Upper lobe of left lung (tissue), 6 donors: ENCODE data around the gene TMEM140. TPM values are rescaled to one million over a fixed set of nuclear protein-coding genes. Genes with fewer than 3 reads are reported as not detected.

ENCODE experiments used
- ATAC-seq, 2 donors: fragments of 200-7000 bp; cut with Tn5 transposase; one replicate each; pipeline ENCODE4 v1.9.1; 2022; ENCODE audit warnings: mild to moderate bottlenecking in 2 of 2, moderate library complexity in 2 of 2; ENCODE audit not compliant: low FRiP score in 2 of 2
- DNase-seq, 2 donors: peaks; one replicate each; pipeline ENCODE4 v3.0.0-alpha.2; 2019 to 2020
- H3K27ac ChIP-seq, 4 donors: fragments of 200-600 bp; sonication (generic); one replicate each; pipeline ENCODE4 v1.5.1; 2016 to 2019
- H3K27me3 ChIP-seq, 4 donors: fragments of 200-600 bp; sonication (generic); one replicate each; pipeline ENCODE4 v1.5.1; 2017 to 2019
- H3K36me3 ChIP-seq, 4 donors: fragments of 200-600 bp; sonication (generic); one replicate each; pipeline ENCODE4 v1.5.1; 2016 to 2019
- H3K4me1 ChIP-seq, 4 donors: fragments of 200-600 bp; sonication (generic); one replicate each; pipeline ENCODE4 v1.5.1; 2018 to 2019
- H3K4me3 ChIP-seq, 4 donors: fragments of 200-600 bp; sonication (generic); one replicate each; pipeline ENCODE4 v1.5.1; 2017 to 2019; ENCODE audit warnings: mild to moderate bottlenecking in 2 of 4, moderate library complexity in 1 of 4
- H3K9me3 ChIP-seq, 4 donors: fragments of 200-600 bp; sonication (generic); one replicate each; pipeline ENCODE4 v1.5.1; 2018 to 2019
- EP300 ChIP-seq, 4 donors: sonication (generic); formaldehyde crosslinking; IDR thresholded peaks; one replicate each; pipeline ENCODE4 v1.5.1; 2017; ENCODE audit warnings: antibody characterized with exemption in 4 of 4, control low read depth in 2 of 4
- POLR2A ChIP-seq, 4 donors: fragments of 450-650 bp; IDR thresholded peaks; one replicate each; pipeline ENCODE4 v1.5.1; 2016 to 2017; ENCODE audit warnings: antibody characterized with exemption in 4 of 4, mild to moderate bottlenecking in 2 of 4
- POLR2AphosphoS5 ChIP-seq, 2 donors: sonication (generic); formaldehyde crosslinking; IDR thresholded peaks; one replicate each; pipeline ENCODE4 v1.5.1; 2017; ENCODE audit warnings: antibody characterized with exemption in 2 of 2
- WGBS, 2 donors: methylation state at CpG; one replicate each; pipeline ENCODE4 v1.1.5; 2017 to 2018; 5-methylcytosine and 5-hydroxymethylcytosine counted together
- total RNA-seq, 6 donors: library from RNA; depleted of rRNA in 4 of 6; stranded (reverse); fragments of >200 nt in 4 of 6; gene quantifications; one replicate each; pipeline versions ENCODE4 v1.1.0 to v1.2.1, GENCODE V29; 2016 to 2021
- TF ChIP-seq, protein P1 (sequence below), 6 experiments: fragments of 450-650 bp in 4 of 6; fragments of 200-600 bp in 2 of 6; sonication (generic) in 2 of 6; IDR thresholded peaks; one replicate each; pipeline ENCODE4 v1.5.1; 2016 to 2019; ENCODE audit warnings: antibody characterized with exemption in 6 of 6
- donor health status: DM: no; HTN: no; CAD: no; lungs with moderate emphysema.
- donor health status: DM: no; HTN: yes; CAD: no; lungs with severe emphysema.

TMEM140 gene
- total RNA-seq, 6 donors from 2014 or later, result 25.2 to 59.2 (median 32.4) TPM

GRCh38 chr7:135109562-135109961 is 38.3 kb upstream of the TMEM140 start:
- Histone ChIP-seq H3K9me3 (no peaks in the 10 kb centered on the region), H3K27ac (no peak overlapping the region), H3K27me3 (no peaks in the 10 kb centered on the region), H3K4me1 (no peaks in the 10 kb centered on the region), H3K36me3 (no peaks in the 10 kb centered on the region), H3K4me3 (no peak overlapping the region)
- ATAC-seq, result no peak
- WGBS, 2 donors, result 64 to 73% methylated on average over 3 to 4 of the region's 4 CpGs
- TF ChIP-seq POLR2AphosphoS5 (IDR thresholded peaks at IDR 0.05), result no peak
- TF ChIP-seq, protein P1, sequence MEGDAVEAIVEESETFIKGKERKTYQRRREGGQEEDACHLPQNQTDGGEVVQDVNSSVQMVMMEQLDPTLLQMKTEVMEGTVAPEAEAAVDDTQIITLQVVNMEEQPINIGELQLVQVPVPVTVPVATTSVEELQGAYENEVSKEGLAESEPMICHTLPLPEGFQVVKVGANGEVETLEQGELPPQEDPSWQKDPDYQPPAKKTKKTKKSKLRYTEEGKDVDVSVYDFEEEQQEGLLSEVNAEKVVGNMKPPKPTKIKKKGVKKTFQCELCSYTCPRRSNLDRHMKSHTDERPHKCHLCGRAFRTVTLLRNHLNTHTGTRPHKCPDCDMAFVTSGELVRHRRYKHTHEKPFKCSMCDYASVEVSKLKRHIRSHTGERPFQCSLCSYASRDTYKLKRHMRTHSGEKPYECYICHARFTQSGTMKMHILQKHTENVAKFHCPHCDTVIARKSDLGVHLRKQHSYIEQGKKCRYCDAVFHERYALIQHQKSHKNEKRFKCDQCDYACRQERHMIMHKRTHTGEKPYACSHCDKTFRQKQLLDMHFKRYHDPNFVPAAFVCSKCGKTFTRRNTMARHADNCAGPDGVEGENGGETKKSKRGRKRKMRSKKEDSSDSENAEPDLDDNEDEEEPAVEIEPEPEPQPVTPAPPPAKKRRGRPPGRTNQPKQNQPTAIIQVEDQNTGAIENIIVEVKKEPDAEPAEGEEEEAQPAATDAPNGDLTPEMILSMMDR (IDR thresholded peaks at IDR 0.05), result no peak
- TF ChIP-seq POLR2A (IDR thresholded peaks at IDR 0.05), result no peak
- no peak for TF ChIP-seq EP300 (IDR thresholded peaks at IDR 0.05)
- DNase-seq, result no peak

- TF ChIP-seq POLR2AphosphoS5 (IDR thresholded peaks at IDR 0.05), result no peak
- TF ChIP-seq EP300 (IDR thresholded peaks at IDR 0.05), result no peak
- no peak for TF ChIP-seq POLR2A (IDR thresholded peaks at IDR 0.05)
- TF ChIP-seq, protein P1 (IDR thresholded peaks at IDR 0.05), result no peak
- Histone ChIP-seq H3K27ac (no peak overlapping the region), H3K36me3 (no peaks in the 10 kb centered on the region), H3K27me3 (no peaks in the 10 kb centered on the region), H3K9me3 (no peaks in the 10 kb centered on the region), H3K4me1 (no peaks in the 10 kb centered on the region), H3K4me3 (no peak overlapping the region)
- 80 to 82% methylated on average over 1 of the region's 1 CpG for WGBS, 2 donors
- ATAC-seq (no peak), DNase-seq (no peak)
Observed at GRCh38 chr7:135109976-135110375, 37.9 kb upstream of the TMEM140 start.

- DNase-seq (no peak), ATAC-seq (no peak)
- H3K27ac ChIP-seq, result no peak overlapping the region
- H3K9me3 ChIP-seq, result no peaks in the 10 kb centered on the region
- H3K36me3 ChIP-seq, result no peaks in the 10 kb centered on the region
- H3K4me3 ChIP-seq, result no peak overlapping the region
- no peaks in the 10 kb centered on the region for H3K4me1 ChIP-seq
- TF ChIP-seq, protein P1 (IDR thresholded peaks at IDR 0.05), result no peak
- no peak for TF ChIP-seq POLR2AphosphoS5 (IDR thresholded peaks at IDR 0.05)
- no peak for TF ChIP-seq EP300 (IDR thresholded peaks at IDR 0.05)
- no peaks in the 10 kb centered on the region for H3K27me3 ChIP-seq
- WGBS, 2 donors, result 49 to 54% methylated on average over 2 of the region's 2 CpGs
Observed at GRCh38 chr7:135111379-135111778, 36.5 kb upstream of the TMEM140 start.

DNA sequence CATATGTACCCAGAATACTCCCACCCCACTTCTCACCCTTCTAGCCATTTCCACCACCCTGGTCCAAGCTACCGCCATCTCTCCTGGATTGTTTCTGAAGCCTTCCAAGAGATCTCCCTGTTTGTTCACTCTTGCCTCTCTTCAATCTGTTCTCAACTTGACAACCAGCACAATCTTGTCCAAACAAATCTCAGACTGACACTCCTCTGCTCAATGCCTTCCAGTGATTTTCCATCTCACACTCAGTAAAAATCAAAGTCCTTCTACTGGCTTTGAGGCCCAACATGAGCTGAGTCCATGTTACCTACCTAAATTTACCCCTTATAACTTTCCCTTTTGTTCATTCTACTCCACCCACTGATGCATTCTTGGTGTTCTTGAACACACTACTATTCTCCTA is 33.2 kb upstream of the TMEM140 start:
- TF ChIP-seq POLR2AphosphoS5 (IDR thresholded peaks at IDR 0.05), result no peak
- no peak for TF ChIP-seq EP300 (IDR thresholded peaks at IDR 0.05)
- TF ChIP-seq POLR2A (IDR thresholded peaks at IDR 0.05), result no peak
- TF ChIP-seq, protein P1 (IDR thresholded peaks at IDR 0.05), result no peak
- H3K27me3 ChIP-seq, result no peaks in the 10 kb centered on the region
- H3K4me3 ChIP-seq, result no peak overlapping the region

DNA sequence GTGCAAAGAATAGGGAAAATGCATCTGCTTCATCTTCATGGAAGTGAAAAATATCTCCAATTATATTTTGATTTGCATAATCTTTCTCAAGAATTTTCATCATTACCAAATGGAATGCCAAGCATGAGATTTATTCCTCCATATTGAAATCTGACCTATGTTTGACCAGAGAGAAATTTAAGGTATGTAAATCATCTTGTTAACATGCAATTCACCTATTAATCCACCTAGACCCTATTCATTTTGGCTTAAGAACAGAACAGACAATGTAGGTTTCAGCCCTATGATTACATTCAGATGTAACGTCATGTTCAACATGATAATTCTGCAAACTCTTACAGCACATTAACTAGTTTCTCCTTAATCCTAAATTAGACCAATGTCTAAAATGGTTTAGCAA is 30.8 kb upstream of the TMEM140 start:
- DNase-seq (no peak), ATAC-seq (no peak)
- Histone ChIP-seq H3K36me3 (no peaks in the 10 kb centered on the region), H3K27me3 (no peaks in the 10 kb centered on the region), H3K4me3 (no peak overlapping the region), H3K27ac (no peak overlapping the region), H3K4me1 (no peaks in the 10 kb centered on the region), H3K9me3 (peaks cover 0 to 3% (median 0%) of the 10 kb centered on the region in 4 donors)
- 93 to 100% methylated on average over 1 of the region's 1 CpG for WGBS, 2 donors
- TF ChIP-seq EP300 (IDR thresholded peaks at IDR 0.05) (no peak), POLR2AphosphoS5 (IDR thresholded peaks at IDR 0.05) (no peak), POLR2A (IDR thresholded peaks at IDR 0.05) (no peak)
- TF ChIP-seq, protein P1 (IDR thresholded peaks at IDR 0.05), result no peak

More for the DNA sequence above, 33.2 kb upstream of the TMEM140 start:
- H3K9me3 ChIP-seq, result peaks cover 0 to under 1% (median 0%) of the 10 kb centered on the region in 4 donors
- 90 to 100% methylated on average over 1 of the region's 1 CpG for WGBS, 2 donors
- no peaks in the 10 kb centered on the region for H3K4me1 ChIP-seq
- DNase-seq, result no peak
- no peaks in the 10 kb centered on the region for H3K36me3 ChIP-seq
- ATAC-seq, result no peak
- H3K27ac ChIP-seq, result no peak overlapping the region
